AG10803 (cell line): ENCODE measurements around the gene NAA80.
"Not testable (repeated sequence)": the region's sequence is repeated elsewhere in the genome, so short reads cannot be mapped to it uniquely, and the experiment has no call there.

Experiments
- DNase-seq: peaks from one replicate; pipeline ENCODE4 v3.0.0; 2010; ENCODE audit warnings: low read depth
- H3K4me3 ChIP-seq: 2 replicates; pipeline ENCODE4 v1.5.1; 2011; ENCODE audit warnings: mild to moderate bottlenecking, low read length, control low read depth
- CTCF ChIP-seq: conservative IDR thresholded peaks from 2 replicates; pipeline ENCODE4 v1.5.1; 2011; ENCODE audit warnings: mild to moderate bottlenecking, low read length, control low read depth, inconsistent platforms

Gene NAA80

DNA sequence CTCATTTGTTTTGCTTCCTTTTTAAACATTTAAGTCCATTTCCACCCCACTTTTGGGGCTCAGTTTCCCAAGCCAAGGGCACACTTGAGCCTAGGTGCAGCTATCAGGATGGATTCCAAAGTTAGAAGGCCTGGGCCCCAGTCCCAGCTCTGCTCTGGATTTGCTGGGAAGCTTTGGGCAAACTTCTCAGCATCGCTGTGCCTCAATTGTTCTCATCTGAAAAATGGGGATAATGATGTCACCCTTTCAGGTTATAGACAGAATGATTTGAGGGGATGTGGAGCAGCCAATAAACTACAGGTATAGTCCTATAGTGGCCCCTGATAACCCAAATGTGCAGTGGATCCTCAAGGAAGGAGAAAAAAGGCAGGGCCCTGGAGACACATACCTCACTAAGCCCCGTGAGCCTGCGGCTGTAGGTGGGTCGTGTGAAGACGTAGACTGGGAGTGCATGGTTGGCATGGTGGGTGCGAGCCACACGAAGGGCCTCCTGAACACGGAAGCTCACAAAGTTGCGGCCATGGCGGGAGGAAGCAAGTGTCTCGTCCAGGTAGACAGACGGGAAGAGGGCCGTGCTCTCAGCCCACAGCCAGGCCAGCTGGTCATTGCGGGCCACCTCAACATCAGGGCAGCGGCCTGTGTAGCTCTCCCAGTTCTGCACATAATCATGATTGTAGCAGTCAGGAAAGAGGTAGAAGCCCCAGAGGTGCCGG is 20.1 kb upstream of the NAA80 start:
- H3K4me3 ChIP-seq = no peak overlapping the region
- no peak for DNase-seq
- TF ChIP-seq CTCF = no peak

DNA sequence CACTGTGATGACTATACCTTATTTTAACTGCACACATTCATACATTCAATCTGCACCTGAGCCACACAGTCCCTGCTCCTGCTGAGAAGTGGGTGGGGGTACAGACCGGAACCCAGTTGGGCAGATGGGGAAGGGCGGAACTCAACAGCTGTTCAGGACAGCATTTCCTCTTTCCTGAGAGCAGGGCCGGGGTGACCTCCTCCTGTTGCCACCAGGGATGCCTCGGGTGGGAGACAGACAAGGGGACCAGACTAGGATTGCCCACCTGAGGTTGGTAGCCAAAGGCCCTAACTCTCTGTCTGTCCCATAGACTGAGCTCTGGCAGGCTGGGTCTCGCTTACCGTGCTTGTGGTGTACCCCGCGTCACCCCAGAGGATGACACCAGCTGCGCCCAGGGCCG is 19.4 kb upstream of the NAA80 start:
- no peak for TF ChIP-seq CTCF
- no peak overlapping the region for H3K4me3 ChIP-seq

GRCh38 chr3:50318163-50318562 is 19.0 kb upstream of the NAA80 start:
- DNase-seq = no peak
- H3K4me3 ChIP-seq = no peak overlapping the region
- TF ChIP-seq CTCF = no peak

More for the DNA sequence above, 19.4 kb upstream of the NAA80 start:
- DNase-seq = no peak

GRCh38 chr3:50317300-50317699 is 18.1 kb upstream of the NAA80 start:
- no peak overlapping the region for H3K4me3 ChIP-seq
- TF ChIP-seq CTCF = no peak
- DNase-seq = no peak

GRCh38 chr3:50316657-50317242 is 17.5 kb upstream of the NAA80 start:
- DNase-seq = no peak

DNA sequence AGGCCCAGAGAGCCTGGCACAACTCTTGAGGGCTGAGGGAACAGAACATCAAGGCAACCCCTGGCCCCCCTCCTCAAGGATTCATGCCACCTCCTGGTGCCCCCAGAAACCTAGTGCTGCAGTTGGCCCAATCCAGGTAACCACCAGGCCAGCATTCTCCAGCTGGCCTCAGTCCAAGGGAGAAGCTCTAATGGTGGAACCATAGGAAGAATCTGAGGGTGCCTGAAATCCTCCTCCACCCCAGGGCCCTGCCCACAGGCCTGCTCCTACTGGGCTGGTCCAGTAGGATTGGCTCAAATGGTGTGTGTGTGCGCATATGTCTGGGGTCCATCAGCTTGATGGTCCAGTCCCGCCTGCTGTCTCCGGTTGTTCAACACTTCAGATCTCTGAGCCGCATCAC is 15.6 kb upstream of the NAA80 start:
- TF ChIP-seq CTCF = no peak
- no peak overlapping the region for H3K4me3 ChIP-seq
- DNase-seq = no peak

More at GRCh38 chr3:50316657-50317242, 17.5 kb upstream of the NAA80 start:
- TF ChIP-seq CTCF = no peak
- H3K4me3 ChIP-seq = no peak overlapping the region

DNA sequence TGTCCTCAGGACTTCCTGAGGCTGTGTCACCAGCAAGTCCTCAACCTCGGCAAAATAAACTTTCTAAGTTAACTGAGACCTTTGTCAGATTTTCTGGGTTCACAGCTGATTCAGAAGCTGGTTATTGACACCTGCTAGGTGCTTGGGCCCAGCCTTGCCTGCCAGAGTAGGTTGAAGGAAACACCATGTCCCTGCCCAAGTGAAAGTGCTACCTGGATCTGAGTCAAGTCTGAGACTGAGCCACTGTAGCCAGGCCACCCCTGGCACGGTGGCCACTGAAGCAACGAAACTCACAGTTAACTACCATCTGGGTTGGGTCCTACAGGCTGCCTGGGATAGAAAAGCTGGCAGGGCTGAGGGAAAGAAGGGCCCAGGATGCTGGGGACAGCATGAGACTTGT is 15.1 kb upstream of the NAA80 start:
- H3K4me3 ChIP-seq = no peak overlapping the region
- DNase-seq = no peak
- no peak for TF ChIP-seq CTCF

- H3K4me3 ChIP-seq, DNase-seq: not testable (repeated sequence)
These were observed 12.8 kb upstream of the NAA80 start for GRCh38 chr3:50312041-50312440.
